Effector memory CD8-positive, alpha-beta T cell (primary cell): ENCODE data around the gene KIAA0319L.
A peak's percentile ranks its signal among the peaks of the same experiment; 100 is the strongest.
"Not testable (repeated sequence)": the region's sequence is repeated elsewhere in the genome, so short reads cannot be mapped to it uniquely, and the experiment has no call there.

Experiments
- ATAC-seq: fragments of 150-1000 bp; cut with Tn5 transposase; replicated peaks from 2 replicates; pipeline ENCODE4 v1.10.0; 2021; ENCODE audit warnings: mild to moderate bottlenecking, moderate library complexity
- DNase-seq, 3 experiments: peaks; one replicate each; pipeline ENCODE4 v3.0.0; 2021
- H3K27ac Mint-ChIP-seq, 2 donors: one replicate each; pipeline ENCODE4 v1.8.0; 2022; ENCODE audit warnings: mild to moderate bottlenecking in 2 of 2, mixed read lengths in 2 of 2, moderate library complexity in 2 of 2
- H3K27me3 Mint-ChIP-seq, 2 donors: one replicate each; pipeline ENCODE4 v1.8.0; 2022; ENCODE audit warnings: mixed read lengths in 2 of 2
- H3K36me3 Mint-ChIP-seq: one replicate; pipeline ENCODE4 v1.8.0; 2022; ENCODE audit warnings: mild to moderate bottlenecking, moderate library complexity, mixed read lengths; ENCODE audit not compliant: insufficient read depth
- H3K4me1 Mint-ChIP-seq, 2 donors: one replicate each; pipeline ENCODE4 v1.8.0; 2022; ENCODE audit warnings: low read depth in 2 of 2, mixed read lengths in 2 of 2
- H3K4me3 Mint-ChIP-seq, 2 donors: one replicate each; pipeline ENCODE4 v1.8.0; 2022; ENCODE audit warnings: mild to moderate bottlenecking in 2 of 2, mixed read lengths in 2 of 2, moderate library complexity in 2 of 2
- H3K9me3 Mint-ChIP-seq, 2 donors: one replicate each; pipeline ENCODE4 v1.8.0; 2022; ENCODE audit warnings: mixed read lengths in 2 of 2

Gene KIAA0319L

DNA sequence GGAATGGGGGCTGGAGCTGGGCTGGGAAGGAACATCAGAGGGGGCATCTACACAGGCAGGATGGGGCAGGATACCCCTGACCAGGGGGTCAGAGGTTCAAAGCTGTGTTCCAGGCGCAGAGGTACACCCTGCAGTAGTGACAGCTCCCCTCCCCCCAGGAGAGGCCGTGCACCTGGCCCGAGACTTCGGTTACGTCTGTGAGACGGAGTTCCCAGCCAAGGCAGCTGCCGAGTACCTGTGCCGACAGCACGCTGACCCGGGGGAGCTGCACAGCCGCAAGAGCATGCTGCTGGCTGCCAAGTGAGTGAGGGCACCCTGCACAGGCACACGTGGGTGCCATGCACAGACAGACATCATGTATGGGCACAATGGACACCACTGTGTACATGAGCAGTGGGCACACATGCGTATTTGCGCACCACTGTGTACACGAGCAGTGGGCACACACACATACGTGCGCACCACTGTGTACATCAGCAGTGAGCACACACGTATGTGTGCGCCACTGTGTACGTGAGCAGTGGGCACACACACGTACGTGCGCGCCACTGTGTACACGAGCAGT, 33.4 kb upstream of the KIAA0319L start:
- DNase-seq (no peak), ATAC-seq (no peak)
- peaks cover 4 to 9% of the 10 kb centered on the region in 2 donors for H3K4me1 Mint-ChIP-seq
- no peak overlapping the region for H3K4me3 Mint-ChIP-seq
- peak overlapping the region; percentile 20 to 89 for H3K27ac Mint-ChIP-seq
- H3K36me3 Mint-ChIP-seq: no peaks in the 10 kb centered on the region
- no peaks in the 10 kb centered on the region for H3K27me3 Mint-ChIP-seq
- no peaks in the 10 kb centered on the region for H3K9me3 Mint-ChIP-seq

DNA sequence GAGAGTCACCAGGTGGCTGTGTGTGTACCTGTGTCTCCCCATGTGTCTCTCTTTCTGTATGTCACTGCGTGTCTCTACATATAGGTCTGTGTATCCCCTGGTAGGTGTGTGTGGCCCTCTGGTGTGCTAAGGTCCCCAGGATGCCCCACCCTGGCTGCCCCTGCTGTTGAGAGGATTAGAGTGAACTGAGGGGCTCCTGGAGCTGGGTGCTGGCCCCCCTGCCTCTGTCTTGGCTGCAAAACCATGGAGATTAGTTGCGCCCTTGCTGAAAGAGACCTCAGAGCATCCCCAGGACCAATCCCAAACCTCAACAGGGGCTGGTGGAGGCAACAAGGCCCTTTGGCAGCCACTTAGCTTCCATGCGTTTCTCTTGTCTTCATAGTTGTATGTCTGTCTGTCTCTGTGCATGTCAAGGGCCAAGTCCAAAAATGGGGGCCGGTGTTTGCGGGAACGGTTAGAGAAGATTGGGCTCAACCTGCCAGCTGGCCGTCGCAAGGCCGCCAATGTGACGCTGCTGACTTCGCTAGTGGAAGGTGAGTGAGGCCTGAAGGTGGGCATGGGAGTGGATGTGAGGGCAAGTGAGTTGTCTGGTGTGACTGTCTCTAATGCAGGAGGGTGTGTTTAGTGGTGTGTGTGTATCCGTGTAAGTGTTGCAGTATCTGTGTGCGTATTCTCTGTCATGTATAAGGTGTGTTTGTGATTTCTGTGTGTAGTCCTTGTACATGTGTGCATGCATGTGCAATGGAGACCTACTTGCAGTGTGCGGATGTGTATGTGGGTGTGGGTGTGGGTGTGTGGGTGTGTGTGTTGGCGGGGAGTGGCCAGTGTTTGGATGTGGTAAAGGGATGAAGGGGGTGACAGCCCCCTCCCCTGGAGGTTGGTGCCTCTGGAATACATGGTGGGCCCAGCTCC, 32.6 kb upstream of the KIAA0319L start:
- Mint-ChIP-seq H3K9me3 (no peaks in the 10 kb centered on the region), H3K27ac (peak overlapping the region in 1 of 2 donors; percentile 89), H3K27me3 (no peaks in the 10 kb centered on the region), H3K36me3 (no peaks in the 10 kb centered on the region), H3K4me1 (peaks cover 4 to 9% of the 10 kb centered on the region in 2 donors), H3K4me3 (no peak overlapping the region)
- no peak for DNase-seq
- no peak for ATAC-seq

DNA sequence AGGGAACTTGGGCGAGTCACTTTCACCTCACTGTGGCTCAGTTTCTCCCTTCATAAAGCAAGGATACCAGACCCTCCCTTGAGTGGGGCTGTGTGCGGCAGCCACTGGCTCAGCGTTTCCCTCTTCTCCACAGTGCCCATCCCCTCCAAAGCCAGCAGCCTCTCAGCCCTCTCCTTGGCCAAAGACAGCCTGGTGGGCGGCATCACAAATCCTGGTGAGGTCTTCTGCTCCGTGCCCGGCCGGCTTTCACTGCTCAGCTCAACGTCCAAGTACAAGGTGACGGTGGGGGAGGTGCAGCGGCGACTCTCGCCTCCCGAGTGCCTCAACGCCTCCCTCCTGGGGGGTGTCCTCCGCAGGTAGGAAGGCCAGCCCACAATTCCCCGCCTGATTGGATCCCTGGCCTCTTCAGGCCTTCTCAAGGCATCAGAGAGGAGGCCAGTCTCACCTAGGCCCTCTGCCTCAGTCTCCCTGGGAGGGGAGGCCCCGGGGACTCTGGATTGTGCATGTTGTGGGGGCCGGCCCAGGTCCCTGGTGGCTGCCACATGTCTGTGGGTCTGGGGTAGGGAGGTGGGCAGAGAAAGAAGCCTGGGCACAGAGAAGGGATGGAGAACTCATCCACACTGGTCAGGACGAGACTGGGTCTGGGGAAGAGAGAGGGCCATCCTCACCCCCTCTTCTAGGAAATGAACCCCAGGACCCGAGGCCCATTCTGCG, 31.2 kb upstream of the KIAA0319L start:
- H3K4me1 Mint-ChIP-seq: peaks cover 4 to 9% of the 10 kb centered on the region in 2 donors
- no peak overlapping the region for H3K27ac Mint-ChIP-seq
- no peaks in the 10 kb centered on the region for H3K36me3 Mint-ChIP-seq
- DNase-seq (no peak), ATAC-seq (no peak)
- no peaks in the 10 kb centered on the region for H3K9me3 Mint-ChIP-seq
- no peak overlapping the region for H3K4me3 Mint-ChIP-seq
- H3K27me3 Mint-ChIP-seq: no peaks in the 10 kb centered on the region

- no peaks in the 10 kb centered on the region for H3K27me3 Mint-ChIP-seq
- H3K27ac Mint-ChIP-seq: no peak overlapping the region
- no peaks in the 10 kb centered on the region for H3K36me3 Mint-ChIP-seq
- no peak for DNase-seq
- no peak overlapping the region for H3K4me3 Mint-ChIP-seq
- no peaks in the 10 kb centered on the region for H3K9me3 Mint-ChIP-seq
- H3K4me1 Mint-ChIP-seq: peaks cover 2 to 6% of the 10 kb centered on the region in 2 donors
- no peak for ATAC-seq
Observed at GRCh38 chr1:35587736-35588135, 30.5 kb upstream of the KIAA0319L start.

DNA sequence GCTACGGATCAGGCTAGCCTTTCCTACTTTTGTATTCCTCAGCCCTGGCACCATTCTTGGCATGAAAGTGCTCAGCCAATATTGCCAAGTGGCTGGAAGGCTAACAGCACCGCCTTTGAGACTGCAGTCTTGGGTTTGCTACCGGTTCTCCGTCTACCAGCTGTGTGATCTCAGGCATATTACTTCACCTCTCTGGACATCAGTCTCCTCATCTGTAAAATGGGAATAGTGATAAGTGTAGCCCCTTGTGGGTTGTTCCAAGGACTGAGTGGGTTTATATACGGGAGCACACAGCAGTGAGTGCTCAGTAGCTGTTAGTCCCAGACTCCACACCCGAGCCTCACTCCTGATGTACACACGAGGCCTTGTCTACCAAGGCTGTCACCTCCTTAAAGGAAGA, 29.6 kb upstream of the KIAA0319L start:
- Mint-ChIP-seq H3K27ac (no peak overlapping the region), H3K36me3 (no peaks in the 10 kb centered on the region), H3K4me1 (peaks cover 2 to 5% of the 10 kb centered on the region in 2 donors), H3K9me3 (no peaks in the 10 kb centered on the region), H3K27me3 (no peaks in the 10 kb centered on the region), H3K4me3 (no peak overlapping the region)
- DNase-seq (no peak), ATAC-seq (no peak)

DNA sequence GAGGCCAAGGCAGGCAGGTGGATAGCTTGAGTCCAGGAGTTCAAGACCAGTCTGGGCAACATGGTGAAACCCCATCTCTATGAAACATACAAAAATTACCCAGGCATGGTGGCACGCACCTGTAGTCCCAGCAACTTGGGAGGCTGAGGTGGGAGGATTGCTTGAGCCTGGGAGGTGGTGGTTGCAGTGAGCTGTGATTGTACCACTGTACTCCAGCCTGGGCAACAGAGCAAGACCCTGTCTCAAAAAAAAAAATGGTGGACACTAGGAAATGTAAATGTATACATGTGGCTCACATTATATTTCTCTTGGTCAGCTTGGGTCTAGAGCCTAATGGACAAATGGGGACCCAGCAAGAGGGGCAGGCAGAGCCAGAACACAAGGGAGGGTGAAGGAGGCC, 28.6 kb upstream of the KIAA0319L start:
- not testable (repeated sequence) for H3K27me3 Mint-ChIP-seq, H3K4me1 Mint-ChIP-seq, H3K9me3 Mint-ChIP-seq, DNase-seq, H3K27ac Mint-ChIP-seq, H3K4me3 Mint-ChIP-seq, H3K36me3 Mint-ChIP-seq, ATAC-seq

DNA sequence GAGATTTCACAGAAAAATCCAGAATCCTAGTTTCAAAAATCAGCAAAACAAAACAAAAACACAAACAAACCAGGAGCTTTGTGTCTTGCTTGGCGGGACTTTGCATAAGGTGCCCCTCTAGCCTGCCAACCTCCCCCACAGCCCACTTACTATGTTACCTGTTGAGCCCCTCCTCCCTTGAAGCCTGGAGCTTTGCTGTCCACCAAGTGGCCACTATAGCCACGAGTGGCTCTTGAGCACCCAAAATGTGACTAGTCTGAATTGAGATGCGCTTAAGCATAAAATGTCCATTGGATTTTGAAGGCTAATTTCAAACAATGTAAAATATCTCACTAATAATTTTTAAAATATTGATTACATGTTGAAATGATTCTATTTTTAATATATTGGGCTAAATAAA, 28.1 kb upstream of the KIAA0319L start:
- Mint-ChIP-seq H3K9me3 (no peaks in the 10 kb centered on the region), H3K4me3 (no peak overlapping the region), H3K36me3 (no peaks in the 10 kb centered on the region), H3K27me3 (no peaks in the 10 kb centered on the region), H3K4me1 (peaks cover 0 to 5% of the 10 kb centered on the region in 2 donors), H3K27ac (no peak overlapping the region)
- no peak for DNase-seq
- no peak for ATAC-seq

DNA sequence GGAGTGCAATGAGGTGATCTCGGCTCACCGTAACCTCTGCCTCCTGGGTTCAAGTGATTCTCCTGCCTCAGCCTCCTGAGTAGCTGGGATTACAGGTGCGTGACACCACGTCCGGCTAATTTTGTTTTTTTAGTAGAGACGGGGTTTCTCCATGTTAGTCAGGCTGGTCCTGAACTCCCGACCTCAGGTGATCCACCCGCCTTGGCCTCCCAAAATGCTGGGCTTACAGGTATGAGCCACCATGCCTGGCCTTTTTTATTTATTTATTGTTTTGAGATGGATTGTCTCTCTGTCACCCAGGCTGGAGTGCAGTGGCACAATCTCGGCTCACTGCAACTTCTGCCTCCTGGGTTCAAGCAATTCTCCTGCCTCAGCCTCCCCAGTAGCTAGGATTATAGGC, 24.4 kb upstream of the KIAA0319L start:
- H3K4me1 Mint-ChIP-seq: peaks cover 12 to 13% of the 10 kb centered on the region in 2 donors
- H3K27me3 Mint-ChIP-seq, H3K9me3 Mint-ChIP-seq, DNase-seq, H3K36me3 Mint-ChIP-seq, H3K27ac Mint-ChIP-seq, ATAC-seq, H3K4me3 Mint-ChIP-seq: not testable (repeated sequence)

DNA sequence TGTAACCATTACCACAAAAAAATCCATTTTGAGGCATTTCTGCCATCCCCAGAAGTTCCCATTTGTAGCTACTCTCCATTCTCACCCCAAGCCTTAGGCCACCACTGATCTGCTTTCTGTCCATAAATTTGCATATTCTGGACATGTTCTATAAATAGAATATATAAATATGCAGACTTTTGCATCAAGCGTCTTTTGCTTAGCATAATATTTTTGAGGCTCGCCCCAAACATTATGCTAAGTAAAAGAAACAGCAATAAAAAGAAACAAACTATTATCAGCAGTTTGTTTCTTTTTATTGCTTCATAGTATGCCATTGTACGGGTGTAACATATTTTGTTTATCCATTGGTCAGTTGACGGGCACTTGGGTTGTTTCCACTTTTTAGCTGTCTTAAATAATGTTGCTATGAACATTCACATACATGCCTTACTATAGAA, 23.8 kb upstream of the KIAA0319L start:
- Mint-ChIP-seq H3K27ac (no peak overlapping the region), H3K27me3 (no peaks in the 10 kb centered on the region), H3K9me3 (no peaks in the 10 kb centered on the region), H3K4me1 (peaks cover 19% of the 10 kb centered on the region in 2 donors), H3K4me3 (no peak overlapping the region), H3K36me3 (peaks cover 6% of the 10 kb centered on the region)
- ATAC-seq (no peak), DNase-seq (no peak)

DNA sequence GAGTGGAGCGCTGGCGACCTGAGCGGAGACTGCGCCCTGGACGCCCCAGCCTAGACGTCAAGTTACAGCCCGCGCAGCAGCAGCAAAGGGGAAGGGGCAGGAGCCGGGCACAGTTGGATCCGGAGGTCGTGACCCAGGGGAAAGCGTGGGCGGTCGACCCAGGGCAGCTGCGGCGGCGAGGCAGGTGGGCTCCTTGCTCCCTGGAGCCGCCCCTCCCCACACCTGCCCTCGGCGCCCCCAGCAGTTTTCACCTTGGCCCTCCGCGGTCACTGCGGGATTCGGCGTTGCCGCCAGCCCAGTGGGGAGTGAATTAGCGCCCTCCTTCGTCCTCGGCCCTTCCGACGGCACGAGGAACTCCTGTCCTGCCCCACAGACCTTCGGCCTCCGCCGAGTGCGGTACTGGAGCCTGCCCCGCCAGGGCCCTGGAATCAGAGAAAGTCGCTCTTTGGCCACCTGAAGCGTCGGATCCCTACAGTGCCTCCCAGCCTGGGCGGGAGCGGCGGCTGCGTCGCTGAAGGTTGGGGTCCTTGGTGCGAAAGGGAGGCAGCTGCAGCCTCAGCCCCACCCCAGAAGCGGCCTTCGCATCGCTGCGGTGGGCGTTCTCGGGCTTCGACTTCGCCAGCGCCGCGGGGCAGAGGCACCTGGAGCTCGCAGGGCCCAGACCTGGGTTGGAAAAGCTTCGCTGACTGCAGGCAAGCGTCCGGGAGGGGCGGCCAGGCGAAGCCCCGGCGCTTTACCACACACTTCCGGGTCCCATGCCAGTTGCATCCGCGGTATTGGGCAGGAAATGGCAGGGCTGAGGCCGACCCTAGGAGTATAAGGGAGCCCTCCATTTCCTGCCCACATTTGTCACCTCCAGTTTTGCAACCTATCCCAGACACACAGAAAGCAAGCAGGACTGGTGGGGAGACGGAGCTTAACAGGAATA, 20.1 kb upstream of the KIAA0319L start:
- Mint-ChIP-seq H3K4me1 (peaks cover 26 to 29% of the 10 kb centered on the region in 2 donors), H3K9me3 (no peaks in the 10 kb centered on the region), H3K27ac (peak overlapping the region; percentile 80 to 91), H3K27me3 (no peaks in the 10 kb centered on the region), H3K36me3 (peaks cover 6% of the 10 kb centered on the region), H3K4me3 (peak overlapping the region; percentile 85 to 90)
- peak; percentile 61 to 68 (median 66) for DNase-seq
- peak; percentile 91 for ATAC-seq

DNA sequence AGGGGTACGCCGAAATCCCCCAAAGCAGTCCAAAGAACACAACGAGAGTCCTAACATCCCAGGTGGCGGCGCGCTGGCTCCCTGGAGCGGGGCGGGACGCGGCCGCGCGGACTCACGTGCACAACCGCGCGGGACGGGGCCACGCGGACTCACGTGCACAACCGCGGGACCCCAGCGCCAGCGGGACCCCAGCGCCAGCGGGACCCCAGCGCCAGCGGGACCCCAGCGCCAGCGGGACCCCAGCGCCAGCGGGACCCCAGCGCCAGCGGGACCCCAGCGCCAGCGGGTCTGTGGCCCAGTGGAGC, 19.5 kb upstream of the KIAA0319L start:
- peak overlapping the region; percentile 85 to 90 for H3K4me3 Mint-ChIP-seq
- not testable (repeated sequence) for H3K27me3 Mint-ChIP-seq, H3K36me3 Mint-ChIP-seq, H3K9me3 Mint-ChIP-seq, DNase-seq, ATAC-seq
- peak overlapping the region; percentile 71 to 89 for H3K27ac Mint-ChIP-seq
- H3K4me1 Mint-ChIP-seq: peaks cover 26 to 29% of the 10 kb centered on the region in 2 donors

DNA sequence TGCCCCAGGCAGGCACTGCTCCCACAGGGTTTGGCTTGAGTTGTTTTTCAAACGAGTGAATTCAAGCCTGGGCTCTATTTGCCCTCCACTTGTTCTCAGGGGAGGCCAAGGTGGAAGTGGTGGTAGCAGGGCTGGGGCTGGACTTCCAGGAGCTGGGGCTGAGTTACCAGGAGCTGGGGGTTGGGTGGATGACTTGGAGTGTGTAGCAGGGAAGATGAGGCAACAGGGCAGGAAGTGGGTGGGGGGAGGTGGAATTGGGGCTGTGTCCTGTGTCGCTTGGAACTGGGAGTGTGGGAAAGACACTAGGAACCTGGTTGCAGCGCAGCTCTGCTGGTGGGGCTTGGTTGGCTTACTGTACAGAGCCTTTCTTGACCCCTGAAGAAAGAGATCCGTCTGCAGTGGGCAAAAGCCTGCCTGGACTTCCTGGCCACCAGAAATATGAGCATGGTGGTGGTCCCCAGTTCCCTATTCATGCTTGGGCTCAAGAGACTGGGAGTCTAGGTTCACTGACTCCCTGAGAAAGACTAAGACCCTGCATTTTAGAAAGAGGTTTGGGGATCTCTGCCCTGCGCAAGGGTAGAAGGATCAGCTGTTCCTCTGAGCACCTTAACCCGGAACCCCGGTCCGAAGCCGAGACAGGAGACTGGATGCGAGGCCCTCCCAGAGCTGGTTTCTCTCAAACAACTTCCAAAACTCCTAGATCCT, 19.0 kb upstream of the KIAA0319L start:
- Mint-ChIP-seq H3K9me3 (no peaks in the 10 kb centered on the region), H3K27me3 (no peaks in the 10 kb centered on the region), H3K36me3 (peaks cover 6% of the 10 kb centered on the region), H3K4me3 (peak overlapping the region; percentile 85 to 90), H3K27ac (peak overlapping the region; percentile 71 to 89), H3K4me1 (peaks cover 26 to 29% of the 10 kb centered on the region in 2 donors)
- no peak for DNase-seq
- no peak for ATAC-seq
